Measurements from ENCODE around the gene FHAD1. TPM values are rescaled to one million over a fixed set of nuclear protein-coding genes. Genes with fewer than 3 reads are reported as not detected.
A peak's percentile ranks its signal among the peaks of the same experiment; 100 is the strongest.

The FHAD1 gene
- total and polyA plus RNA-seq, 9 of the 15 experiments (the other 6 are each of a cell fraction or from before 2014, with no cell fraction given), result 0.32 to 2.1 (median 1.5) TPM; not detected in 1

DNA sequence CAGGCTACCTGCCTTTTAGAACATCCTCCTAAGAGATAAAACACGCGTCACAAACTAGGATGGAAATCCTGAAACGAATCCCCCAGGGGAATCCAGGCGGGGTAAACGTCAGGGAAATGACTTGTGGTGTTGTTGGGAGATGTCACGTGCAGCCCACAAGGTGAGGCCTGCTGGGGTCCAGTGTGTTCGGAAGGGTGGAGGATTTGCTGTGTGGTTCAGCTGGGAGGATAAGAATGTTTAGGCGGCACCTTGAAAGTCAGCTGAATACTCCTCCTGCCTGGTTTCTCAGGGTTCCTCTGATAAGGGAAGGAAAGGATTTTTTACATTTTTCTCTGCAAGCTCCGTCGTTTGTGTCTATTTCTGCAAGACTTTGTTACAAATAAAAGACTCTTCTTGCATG is 88.0 kb downstream of the FHAD1 start:
- Histone ChIP-seq H3K36me3 (ENCODE audit: control insufficient read depth, insufficient read depth, low read length) (no peaks in the 10 kb centered on the region), H3K27ac (ENCODE audit: extremely low read depth, low read depth, low read length) (no peak overlapping the region), H3K4me3 (no peak overlapping the region), H3K9me1 (ENCODE audit: control insufficient read depth, insufficient read depth, low read length) (no peaks in the 10 kb centered on the region), H3K9ac (ENCODE audit: insufficient read depth in 1 of 2, low read depth in 2 of 2, low read length in 2 of 2) (no peak overlapping the region), H3K79me2 (ENCODE audit: control insufficient read depth, insufficient read depth, low read length) (no peaks in the 10 kb centered on the region), H3K27me3 (ENCODE audit: control insufficient read depth in 2 of 2, insufficient read depth in 2 of 2, low read length in 2 of 2) (peaks cover 7 to 45% of the 10 kb centered on the region in 2 experiments), H3K4me2 (ENCODE audit: insufficient read depth, low read length) (no peak overlapping the region), H3K9me3 (replicated peaks; ENCODE audit: control insufficient read depth, insufficient read depth, low read depth, low read length) (no peaks in the 10 kb centered on the region), H3K4me1 (replicated peaks in 1 of 2; ENCODE audit: control insufficient read depth in 2 of 2, insufficient read depth in 2 of 2, low read length in 2 of 2) (peaks cover 0 to 7% of the 10 kb centered on the region in 2 experiments; a peak in 2 of 5 replicates), H2AFZ (ENCODE audit: low read depth, low read length) (no peak overlapping the region), H4K20me1 (replicated peaks; ENCODE audit: control insufficient read depth, insufficient read depth, low read length) (peaks cover 4% of the 10 kb centered on the region; the same call in 1 of the 2 replicates)
- 7% methylated on average over 10 of the region's 10 CpGs for WGBS (ENCODE audit: insufficient coverage, low coverage, missing lambda C conversion rate)
- POLR2A ChIA-PET, result interaction anchor here (1.4 kb wide), 1 partner anchor 12 kb away, joined by 4 read pairs; no protein-coding TSS in a partner anchor
- no peak for DNase-seq (ENCODE audit: extremely low read depth in 1 of 4, low spot score in 3 of 4)
- ATAC-seq, result no peak
- in situ Hi-C loops (cut with MboI), result no loop called here
- no TSS peak for BruUV-seq (replicated peaks)
- CTCF ChIA-PET (ENCODE audit: low intra/inter-chr PET ratio), result no interaction called here
- FAIRE-seq, result no peak
- intact Hi-C loops (cut with micrococcal nuclease), result no loop called here
- TF ChIP-seq, protein P1, sequence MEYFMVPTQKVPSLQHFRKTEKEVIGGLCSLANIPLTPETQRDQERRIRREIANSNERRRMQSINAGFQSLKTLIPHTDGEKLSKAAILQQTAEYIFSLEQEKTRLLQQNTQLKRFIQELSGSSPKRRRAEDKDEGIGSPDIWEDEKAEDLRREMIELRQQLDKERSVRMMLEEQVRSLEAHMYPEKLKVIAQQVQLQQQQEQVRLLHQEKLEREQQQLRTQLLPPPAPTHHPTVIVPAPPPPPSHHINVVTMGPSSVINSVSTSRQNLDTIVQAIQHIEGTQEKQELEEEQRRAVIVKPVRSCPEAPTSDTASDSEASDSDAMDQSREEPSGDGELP (CRISPR knock-in tag; IDR thresholded peaks at IDR 0.05; ENCODE audit: borderline replicate concordance), result peak; percentile 27; the same call in 1 of the 2 replicates
- TF ChIP-seq, protein P2, sequence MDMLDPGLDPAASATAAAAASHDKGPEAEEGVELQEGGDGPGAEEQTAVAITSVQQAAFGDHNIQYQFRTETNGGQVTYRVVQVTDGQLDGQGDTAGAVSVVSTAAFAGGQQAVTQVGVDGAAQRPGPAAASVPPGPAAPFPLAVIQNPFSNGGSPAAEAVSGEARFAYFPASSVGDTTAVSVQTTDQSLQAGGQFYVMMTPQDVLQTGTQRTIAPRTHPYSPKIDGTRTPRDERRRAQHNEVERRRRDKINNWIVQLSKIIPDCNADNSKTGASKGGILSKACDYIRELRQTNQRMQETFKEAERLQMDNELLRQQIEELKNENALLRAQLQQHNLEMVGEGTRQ (CRISPR knock-in tag; IDR thresholded peaks at IDR 0.05), result peak; percentile 47
- TF ChIP-seq HNRNPH1 (optimal IDR thresholded peaks at IDR 0.05; ENCODE audit: low read depth, low read length) (no peak), RBBP5 (IDR thresholded peaks at IDR 0.05; ENCODE audit: borderline replicate concordance, insufficient read depth, low read length, poor library complexity, severe bottlenecking) (no peak), BHLHE40 (IDR thresholded peaks at IDR 0.05; ENCODE audit: low read length) (peak; percentile 74), ZFX (CRISPR knock-in tag; IDR thresholded peaks at IDR 0.05) (0 out of 2 replicates have a peak, but pooled peaks have one; percentile 17), TCF7L2 (IDR thresholded peaks at IDR 0.05; ENCODE audit: low read depth, low read length) (no peak), SP1 (CRISPR knock-in tag; IDR thresholded peaks at IDR 0.05) (no peak)
- TF ChIP-seq, protein P3, sequence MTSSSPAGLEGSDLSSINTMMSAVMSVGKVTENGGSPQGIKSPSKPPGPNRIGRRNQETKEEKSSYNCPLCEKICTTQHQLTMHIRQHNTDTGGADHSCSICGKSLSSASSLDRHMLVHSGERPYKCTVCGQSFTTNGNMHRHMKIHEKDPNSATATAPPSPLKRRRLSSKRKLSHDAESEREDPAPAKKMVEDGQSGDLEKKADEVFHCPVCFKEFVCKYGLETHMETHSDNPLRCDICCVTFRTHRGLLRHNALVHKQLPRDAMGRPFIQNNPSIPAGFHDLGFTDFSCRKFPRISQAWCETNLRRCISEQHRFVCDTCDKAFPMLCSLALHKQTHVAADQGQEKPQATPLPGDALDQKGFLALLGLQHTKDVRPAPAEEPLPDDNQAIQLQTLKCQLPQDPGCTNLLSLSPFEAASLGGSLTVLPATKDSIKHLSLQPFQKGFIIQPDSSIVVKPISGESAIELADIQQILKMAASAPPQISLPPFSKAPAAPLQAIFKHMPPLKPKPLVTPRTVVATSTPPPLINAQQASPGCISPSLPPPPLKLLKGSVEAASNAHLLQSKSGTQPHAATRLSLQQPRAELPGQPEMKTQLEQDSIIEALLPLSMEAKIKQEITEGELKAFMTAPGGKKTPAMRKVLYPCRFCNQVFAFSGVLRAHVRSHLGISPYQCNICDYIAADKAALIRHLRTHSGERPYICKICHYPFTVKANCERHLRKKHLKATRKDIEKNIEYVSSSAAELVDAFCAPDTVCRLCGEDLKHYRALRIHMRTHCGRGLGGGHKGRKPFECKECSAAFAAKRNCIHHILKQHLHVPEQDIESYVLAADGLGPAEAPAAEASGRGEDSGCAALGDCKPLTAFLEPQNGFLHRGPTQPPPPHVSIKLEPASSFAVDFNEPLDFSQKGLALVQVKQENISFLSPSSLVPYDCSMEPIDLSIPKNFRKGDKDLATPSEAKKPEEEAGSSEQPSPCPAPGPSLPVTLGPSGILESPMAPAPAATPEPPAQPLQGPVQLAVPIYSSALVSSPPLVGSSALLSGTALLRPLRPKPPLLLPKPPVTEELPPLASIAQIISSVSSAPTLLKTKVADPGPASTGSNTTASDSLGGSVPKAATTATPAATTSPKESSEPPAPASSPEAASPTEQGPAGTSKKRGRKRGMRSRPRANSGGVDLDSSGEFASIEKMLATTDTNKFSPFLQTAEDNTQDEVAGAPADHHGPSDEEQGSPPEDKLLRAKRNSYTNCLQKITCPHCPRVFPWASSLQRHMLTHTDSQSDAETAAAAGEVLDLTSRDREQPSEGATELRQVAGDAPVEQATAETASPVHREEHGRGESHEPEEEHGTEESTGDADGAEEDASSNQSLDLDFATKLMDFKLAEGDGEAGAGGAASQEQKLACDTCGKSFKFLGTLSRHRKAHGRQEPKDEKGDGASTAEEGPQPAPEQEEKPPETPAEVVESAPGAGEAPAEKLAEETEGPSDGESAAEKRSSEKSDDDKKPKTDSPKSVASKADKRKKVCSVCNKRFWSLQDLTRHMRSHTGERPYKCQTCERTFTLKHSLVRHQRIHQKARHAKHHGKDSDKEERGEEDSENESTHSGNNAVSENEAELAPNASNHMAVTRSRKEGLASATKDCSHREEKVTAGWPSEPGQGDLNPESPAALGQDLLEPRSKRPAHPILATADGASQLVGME (CRISPR knock-in tag; IDR thresholded peaks at IDR 0.05), result no peak
- TF ChIP-seq, protein P4, sequence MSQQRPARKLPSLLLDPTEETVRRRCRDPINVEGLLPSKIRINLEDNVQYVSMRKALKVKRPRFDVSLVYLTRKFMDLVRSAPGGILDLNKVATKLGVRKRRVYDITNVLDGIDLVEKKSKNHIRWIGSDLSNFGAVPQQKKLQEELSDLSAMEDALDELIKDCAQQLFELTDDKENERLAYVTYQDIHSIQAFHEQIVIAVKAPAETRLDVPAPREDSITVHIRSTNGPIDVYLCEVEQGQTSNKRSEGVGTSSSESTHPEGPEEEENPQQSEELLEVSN (IDR thresholded peaks at IDR 0.05; ENCODE audit: borderline replicate concordance in 1 of 2, extremely low read depth in 1 of 2, insufficient read depth in 1 of 2, insufficient read length in 1 of 2, low read depth in 1 of 2, low read length in 1 of 2, poor library complexity in 1 of 2, severe bottlenecking in 1 of 2), result peak in 1 of 2 experiments; percentile 31
- TF ChIP-seq, protein P5, sequence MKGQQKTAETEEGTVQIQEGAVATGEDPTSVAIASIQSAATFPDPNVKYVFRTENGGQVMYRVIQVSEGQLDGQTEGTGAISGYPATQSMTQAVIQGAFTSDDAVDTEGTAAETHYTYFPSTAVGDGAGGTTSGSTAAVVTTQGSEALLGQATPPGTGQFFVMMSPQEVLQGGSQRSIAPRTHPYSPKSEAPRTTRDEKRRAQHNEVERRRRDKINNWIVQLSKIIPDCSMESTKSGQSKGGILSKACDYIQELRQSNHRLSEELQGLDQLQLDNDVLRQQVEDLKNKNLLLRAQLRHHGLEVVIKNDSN (CRISPR knock-in tag; IDR thresholded peaks at IDR 0.05), result peak; percentile 40; the same call in 1 of the 2 replicates

Data from K562 (cell line).